Panc1 (cell line): ENCODE results near the gene SERTAD2. TPM values are rescaled to one million over a fixed set of nuclear protein-coding genes. Genes with fewer than 3 reads are reported as not detected.

ENCODE experiments used
- ATAC-seq: fragments of 200-7000 bp; cut with Tn5 transposase; 2 replicates; pipeline ENCODE4 v1.9.1; 2020; ENCODE audit warnings: mild to moderate bottlenecking, moderate library complexity
- BruUV-seq: library from RNA; stranded (reverse); fragments of 400-500 nt; replicated peaks from 2 replicates; lab custom pipeline; 2021; lab: Mats Ljungman, UMichigan
- CTCF ChIA-PET: fragments of 300-600 bp; sonication (Branson Sonifier 250); formaldehyde crosslinking; loops from one replicate; lab custom pipeline; 2022; ENCODE audit warnings: antibody characterized with exemption; lab: Charles Lee
- POLR2A ChIA-PET: fragments of 300-600 bp; sonication (Branson Sonifier 250); formaldehyde crosslinking; loops from one replicate; lab custom pipeline; 2022; ENCODE audit warnings: antibody characterized with exemption; lab: Charles Lee
- DNase-seq: peaks from one replicate; pipeline ENCODE4 v3.0.0-alpha.2; 2010; ENCODE audit warnings: low read depth, low spot score
- H3K27ac ChIP-seq: 2 replicates; pipeline ENCODE4 v1.5.1; 2011; ENCODE audit warnings: mild to moderate bottlenecking, low read length, inconsistent platforms
- H3K27me3 ChIP-seq: fragments of 200-500 bp; sonication (Bioruptor generic); 2 replicates; pipeline ENCODE4 v1.6.0; 2014; ENCODE audit warnings: low read length, inconsistent platforms; ENCODE audit not compliant: control insufficient read depth, insufficient read depth
- H3K36me3 ChIP-seq: fragments of 200-500 bp; sonication (Bioruptor generic); 2 replicates; pipeline ENCODE4 v1.5.1; 2014; ENCODE audit warnings: inconsistent platforms, mild to moderate bottlenecking, low read length, moderate library complexity; ENCODE audit not compliant: control insufficient read depth, insufficient read depth
- H3K4me1 ChIP-seq: 2 replicates; pipeline ENCODE4 v1.5.1; 2011; ENCODE audit warnings: inconsistent platforms, mild to moderate bottlenecking, low read length, moderate library complexity; ENCODE audit not compliant: control insufficient read depth, insufficient read depth
- H3K4me3 ChIP-seq, 2 experiments: 2 replicates each; pipeline ENCODE4 v1.5.1; 2011 to 2012; ENCODE audit warnings: low read depth in 2 of 2, low read length in 2 of 2, mild to moderate bottlenecking in 2 of 2, inconsistent platforms in 1 of 2, moderate library complexity in 1 of 2
- H3K9me3 ChIP-seq: fragments of 200-500 bp; sonication (Bioruptor generic); 2 replicates; pipeline ENCODE4 v1.5.1; 2014; ENCODE audit warnings: low read depth, mild to moderate bottlenecking, inconsistent platforms, low read length, moderate library complexity; ENCODE audit not compliant: control insufficient read depth, insufficient read depth
- CTCF ChIP-seq: fragments of 450-650 bp; IDR thresholded peaks from 2 replicates; pipeline ENCODE4 v1.5.1; 2017; ENCODE audit warnings: mild to moderate bottlenecking
- POLR2AphosphoS5 ChIP-seq: IDR thresholded peaks from 2 replicates; pipeline ENCODE4 v1.6.1; 2012; ENCODE audit warnings: mild to moderate bottlenecking, low read depth, low read length, moderate library complexity
- REST ChIP-seq, 2 experiments: IDR thresholded peaks; 2 replicates each; pipeline ENCODE4 v1.6.1; 2011 to 2012; ENCODE audit warnings: low read depth in 2 of 2, control low read depth in 1 of 2, low read length in 1 of 2, mild to moderate bottlenecking in 1 of 2, moderate library complexity in 1 of 2; ENCODE audit not compliant: insufficient read depth in 1 of 2
- SIN3A ChIP-seq: IDR thresholded peaks from 2 replicates; pipeline ENCODE4 v1.6.1; 2012; ENCODE audit warnings: low read depth, mild to moderate bottlenecking, low read length, moderate library complexity, borderline replicate concordance; ENCODE audit not compliant: insufficient read depth
- TCF7L2 ChIP-seq: IDR thresholded peaks from 2 replicates; pipeline ENCODE4 v1.6.1; 2011; ENCODE audit warnings: mild to moderate bottlenecking, low read depth, low read length, inconsistent platforms
- in situ Hi-C: cut with HindIII; loops from 2 replicates; pipeline ENCODE4 v1.10.0; 2016; ENCODE audit warnings: low sequenced_read_pairs, low pct_unique_long_range_greater_than_20kb
- intact Hi-C: fragments of 100-400 bp; cut with micrococcal nuclease; formaldehyde crosslinking; loops from one replicate; pipeline ENCODE4 v1.10.0; 2022; ENCODE audit not compliant: unreplicated experiment
- total RNA-seq: library from RNA; stranded (reverse); gene quantifications from one replicate; pipeline ENCODE4 v1.2.1, GENCODE V29; 2021; ENCODE audit not compliant: unreplicated experiment

The SERTAD2 gene
- total RNA-seq, 1 experiment from 2014 or later = 24.3 TPM

DNA sequence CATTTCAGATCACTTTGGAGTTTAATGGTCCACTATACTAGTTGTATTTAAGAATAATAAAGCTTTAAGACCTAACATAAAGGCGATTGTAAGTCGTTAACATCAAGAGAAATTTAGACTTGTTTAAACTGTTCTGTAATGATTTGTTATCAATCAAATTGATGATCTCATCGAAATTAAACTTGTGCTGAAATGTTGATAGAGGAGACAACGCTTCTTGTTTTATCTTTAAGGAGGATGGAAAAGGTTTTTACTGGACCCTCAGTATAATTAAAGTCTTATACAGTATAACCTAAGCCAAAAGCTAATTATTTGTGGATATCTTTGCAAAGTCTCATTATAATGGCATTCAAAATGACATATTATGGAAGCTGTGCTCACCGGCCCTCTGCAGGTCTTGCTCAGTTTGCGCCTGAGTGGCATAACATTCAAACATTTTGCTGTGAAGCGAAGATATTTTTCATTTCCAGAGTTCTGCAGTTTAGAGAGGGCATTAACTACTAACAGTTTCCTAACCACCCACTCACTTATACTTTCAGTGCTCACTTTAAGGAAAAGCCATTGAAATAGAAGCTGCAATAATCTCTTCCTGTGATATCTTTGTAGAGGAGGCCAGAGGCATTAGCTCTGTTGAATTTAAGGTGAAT is 1.4 kb upstream of the SERTAD2 start:
- ATAC-seq (no peak), DNase-seq (no peak)
- Histone ChIP-seq H3K27me3 (no peaks in the 10 kb centered on the region), H3K36me3 (peaks cover 4% of the 10 kb centered on the region; the same call in 1 of the 2 replicates), H3K4me3 (peak overlapping the region; percentile 73 to 80), H3K9me3 (no peaks in the 10 kb centered on the region), H3K4me1 (peaks cover 32% of the 10 kb centered on the region), H3K27ac (peak overlapping the region; percentile 89)
- in situ Hi-C loops (no loop called here), intact Hi-C loops (loop anchor here (10.0 kb wide), 1 partner anchor 70 kb away; no protein-coding TSS in a partner anchor)
- ChIA-PET POLR2A (interaction anchor here (0.7 to 1.6 kb wide), 6 partner anchors 8 to 96 kb away, joined by 3 to 7 read pairs (median 4); no protein-coding TSS in a partner anchor), CTCF (no interaction called here)
- TF ChIP-seq CTCF = peak; percentile 53
- TF ChIP-seq TCF7L2 = no peak
- TSS peak; percentile 96 for BruUV-seq

GRCh38 chr2:64654063-64654811 is 524 bp upstream of the SERTAD2 start:
- Histone ChIP-seq H3K27me3 (no peaks in the 10 kb centered on the region), H3K4me3 (peak overlapping the region; percentile 73 to 80), H3K27ac (peak overlapping the region; percentile 89), H3K9me3 (no peaks in the 10 kb centered on the region), H3K36me3 (peaks cover 4% of the 10 kb centered on the region; the same call in 1 of the 2 replicates), H3K4me1 (peaks cover 42% of the 10 kb centered on the region)
- intact Hi-C loops (loop anchor here (10.0 kb wide), 1 partner anchor 71 kb away; no protein-coding TSS in a partner anchor), in situ Hi-C loops (no loop called here)
- BruUV-seq = no TSS peak
- TF ChIP-seq TCF7L2 (no peak), SIN3A (0 out of 2 replicates have a peak, but pooled peaks have one; percentile 53), POLR2AphosphoS5 (peak; percentile 77; the same call in 1 of the 2 replicates), CTCF (no peak), REST (IDR thresholded peaks at IDR 0.05; ENCODE audit: insufficient read depth in 1 of 2, low read depth in 2 of 2, low read length in 1 of 2) (no peak)
- no peak for DNase-seq
- ATAC-seq = peak; percentile 73
- POLR2A ChIA-PET = interaction anchor here (0.6 to 1.6 kb wide), 14 partner anchors 9 to 485 kb away, joined by 3 to 12 read pairs (median 3); no protein-coding TSS in a partner anchor
- CTCF ChIA-PET = interaction anchor here (0.6 kb wide), 3 partner anchors 463 to 1213 kb away, joined by 4 to 13 read pairs (median 7); no protein-coding TSS in a partner anchor
